RWPE2 (cell line): Measurements from ENCODE around the gene DNTTIP2.
"Not testable (repeated sequence)": the region's sequence is repeated elsewhere in the genome, so short reads cannot be mapped to it uniquely, and the experiment has no call there.

Experiments used
- ATAC-seq: fragments of 200-7000 bp; cut with Tn5 transposase; 3 replicates; pipeline ENCODE4 v1.9.1; 2021; ENCODE audit warnings: low read depth
- DNase-seq: peaks from one replicate; pipeline ENCODE4 v3.0.0-alpha.2; 2020; ENCODE audit warnings: low spot score
- H3K27ac ChIP-seq: fragments of 450-650 bp; 2 replicates; pipeline ENCODE4 v1.5.1; 2017; ENCODE audit warnings: mild to moderate bottlenecking; ENCODE audit not compliant: poor library complexity, severe bottlenecking
- H3K27me3 ChIP-seq: fragments of 250-450 bp; sonication (Bioruptor Pico); 2 replicates; pipeline ENCODE4 v1.5.1; 2021; ENCODE audit warnings: mild to moderate bottlenecking, moderate library complexity; ENCODE audit not compliant: insufficient read depth, poor library complexity, severe bottlenecking
- H3K36me3 ChIP-seq: fragments of 250-450 bp; sonication (Bioruptor Pico); 2 replicates; pipeline ENCODE4 v1.5.1; 2020; ENCODE audit warnings: low read depth, mild to moderate bottlenecking, moderate library complexity
- H3K4me1 ChIP-seq: fragments of 250-450 bp; sonication (Bioruptor Pico); 2 replicates; pipeline ENCODE4 v1.5.1; 2021; ENCODE audit warnings: mild to moderate bottlenecking, moderate library complexity; ENCODE audit not compliant: insufficient read depth, poor library complexity, severe bottlenecking
- H3K4me3 ChIP-seq: fragments of 250-450 bp; sonication (Bioruptor Pico); 2 replicates; pipeline ENCODE4 v1.5.1; 2021; ENCODE audit warnings: mild to moderate bottlenecking, moderate library complexity; ENCODE audit not compliant: severe bottlenecking
- H3K9me3 ChIP-seq: fragments of 250-450 bp; sonication (Bioruptor Pico); 2 replicates; pipeline ENCODE4 v1.5.1; 2021; ENCODE audit warnings: mild to moderate bottlenecking, moderate library complexity; ENCODE audit not compliant: severe bottlenecking
- TF ChIP-seq, protein P1 (sequence below): fragments of 450-650 bp; IDR thresholded peaks from one replicate; pipeline ENCODE4 v1.5.1; 2017; ENCODE audit warnings: mild to moderate bottlenecking, moderate library complexity; ENCODE audit not compliant: poor library complexity, severe bottlenecking

Gene DNTTIP2

DNA sequence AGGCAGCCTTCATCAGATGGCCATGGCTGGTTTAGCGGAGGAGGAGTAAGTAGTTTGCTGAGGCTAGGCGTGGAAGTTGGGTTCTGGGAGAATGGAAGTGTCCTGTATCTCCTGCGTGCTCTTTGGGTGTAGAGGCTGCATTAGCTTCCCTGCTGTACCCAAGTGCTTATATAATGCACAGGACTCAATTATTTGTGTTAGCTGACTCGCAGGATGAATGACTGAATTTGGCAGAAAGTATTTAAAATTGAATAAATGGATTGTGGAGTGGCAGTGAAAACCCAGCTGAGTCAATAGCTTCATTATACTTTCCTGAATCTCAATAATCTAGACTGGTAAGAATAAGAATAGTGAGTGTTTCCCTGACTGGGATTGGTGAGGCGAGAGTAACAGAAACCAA lies 13.8 kb downstream of the DNTTIP2 start:
- H3K27ac ChIP-seq = no peak overlapping the region
- no peaks in the 10 kb centered on the region for H3K4me1 ChIP-seq
- peaks cover 19% of the 10 kb centered on the region for H3K36me3 ChIP-seq
- DNase-seq (no peak), ATAC-seq (no peak)
- TF ChIP-seq, protein P1, sequence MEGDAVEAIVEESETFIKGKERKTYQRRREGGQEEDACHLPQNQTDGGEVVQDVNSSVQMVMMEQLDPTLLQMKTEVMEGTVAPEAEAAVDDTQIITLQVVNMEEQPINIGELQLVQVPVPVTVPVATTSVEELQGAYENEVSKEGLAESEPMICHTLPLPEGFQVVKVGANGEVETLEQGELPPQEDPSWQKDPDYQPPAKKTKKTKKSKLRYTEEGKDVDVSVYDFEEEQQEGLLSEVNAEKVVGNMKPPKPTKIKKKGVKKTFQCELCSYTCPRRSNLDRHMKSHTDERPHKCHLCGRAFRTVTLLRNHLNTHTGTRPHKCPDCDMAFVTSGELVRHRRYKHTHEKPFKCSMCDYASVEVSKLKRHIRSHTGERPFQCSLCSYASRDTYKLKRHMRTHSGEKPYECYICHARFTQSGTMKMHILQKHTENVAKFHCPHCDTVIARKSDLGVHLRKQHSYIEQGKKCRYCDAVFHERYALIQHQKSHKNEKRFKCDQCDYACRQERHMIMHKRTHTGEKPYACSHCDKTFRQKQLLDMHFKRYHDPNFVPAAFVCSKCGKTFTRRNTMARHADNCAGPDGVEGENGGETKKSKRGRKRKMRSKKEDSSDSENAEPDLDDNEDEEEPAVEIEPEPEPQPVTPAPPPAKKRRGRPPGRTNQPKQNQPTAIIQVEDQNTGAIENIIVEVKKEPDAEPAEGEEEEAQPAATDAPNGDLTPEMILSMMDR = no peak
- no peaks in the 10 kb centered on the region for H3K27me3 ChIP-seq
- H3K9me3 ChIP-seq = no peaks in the 10 kb centered on the region
- no peak overlapping the region for H3K4me3 ChIP-seq

DNA sequence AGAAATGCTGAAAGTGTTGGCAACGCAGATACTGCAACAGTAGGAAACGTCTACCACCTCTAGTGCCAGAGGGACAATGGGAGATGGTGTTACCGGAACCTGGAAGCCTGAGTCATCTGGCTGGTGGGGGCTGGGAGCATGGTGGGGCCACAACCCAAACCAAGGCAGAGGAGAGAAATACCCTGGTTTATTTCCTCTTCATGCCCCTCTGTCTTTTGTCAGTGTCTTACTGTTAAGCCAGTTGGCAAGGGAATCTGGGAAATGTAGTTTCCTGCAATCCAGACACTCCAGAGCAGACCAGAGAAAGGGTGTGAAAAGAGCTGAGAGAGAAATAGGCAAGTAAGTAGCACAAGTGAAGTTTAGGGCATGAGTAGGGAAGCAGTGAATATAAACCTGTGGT lies 14.8 kb downstream of the DNTTIP2 start:
- TF ChIP-seq, protein P1 = no peak
- no peak for ATAC-seq
- Histone ChIP-seq H3K9me3 (no peaks in the 10 kb centered on the region), H3K27ac (no peak overlapping the region), H3K4me1 (no peaks in the 10 kb centered on the region), H3K4me3 (no peak overlapping the region), H3K27me3 (no peaks in the 10 kb centered on the region), H3K36me3 (peaks cover 8% of the 10 kb centered on the region)
- no peak for DNase-seq

DNA sequence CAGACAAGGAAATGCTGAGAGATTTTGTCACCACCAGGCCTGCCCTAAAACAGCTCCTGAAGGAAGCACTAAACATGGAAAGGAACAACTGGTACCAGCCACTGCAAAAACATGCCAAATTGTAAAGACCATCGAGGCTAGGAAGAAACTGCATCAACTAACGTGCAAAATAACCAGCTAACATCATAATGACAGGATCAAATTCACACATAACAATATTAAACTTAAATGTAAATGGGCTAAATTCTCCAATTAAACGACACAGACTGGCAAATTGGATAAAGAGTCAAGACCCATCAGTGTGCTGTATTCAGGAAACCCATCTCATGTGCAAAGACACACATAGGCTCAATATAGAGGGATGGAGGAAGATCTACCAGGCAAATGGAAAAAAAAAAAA lies 21.4 kb downstream of the DNTTIP2 start:
- not testable (repeated sequence) for ATAC-seq, H3K27me3 ChIP-seq, H3K9me3 ChIP-seq, H3K27ac ChIP-seq, H3K4me1 ChIP-seq, DNase-seq, H3K4me3 ChIP-seq, H3K36me3 ChIP-seq

- H3K27ac ChIP-seq, ATAC-seq, H3K4me1 ChIP-seq, H3K4me3 ChIP-seq, DNase-seq, H3K27me3 ChIP-seq, H3K36me3 ChIP-seq, H3K9me3 ChIP-seq: not testable (repeated sequence)
These were observed 23.0 kb downstream of the DNTTIP2 start for GRCh38 chr1:93855983-93856382.

DNA sequence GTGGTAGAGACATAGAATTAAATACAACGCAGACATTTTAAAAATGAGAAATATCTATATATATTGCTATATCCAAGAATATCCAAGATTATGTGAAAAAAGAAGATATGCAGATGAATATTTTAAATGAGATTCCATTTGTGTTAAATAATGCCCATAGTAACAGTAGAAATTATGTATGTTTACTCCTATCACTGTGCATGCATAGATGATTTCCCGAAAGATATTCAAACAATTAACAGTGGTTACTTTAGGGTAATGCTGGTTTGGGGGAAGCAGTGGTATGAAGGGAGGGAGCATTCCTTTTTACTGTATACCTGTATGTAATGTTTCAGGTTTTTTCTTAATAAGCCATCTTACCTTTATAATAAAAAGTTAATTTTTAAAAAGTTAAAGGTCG lies 25.1 kb downstream of the DNTTIP2 start:
- TF ChIP-seq, protein P1 = no peak
- no peak overlapping the region for H3K27ac ChIP-seq
- DNase-seq (no peak), ATAC-seq (no peak)
- H3K4me1 ChIP-seq = no peaks in the 10 kb centered on the region
- no peaks in the 10 kb centered on the region for H3K9me3 ChIP-seq
- H3K36me3 ChIP-seq = no peaks in the 10 kb centered on the region
- no peak overlapping the region for H3K4me3 ChIP-seq
- no peaks in the 10 kb centered on the region for H3K27me3 ChIP-seq

DNA sequence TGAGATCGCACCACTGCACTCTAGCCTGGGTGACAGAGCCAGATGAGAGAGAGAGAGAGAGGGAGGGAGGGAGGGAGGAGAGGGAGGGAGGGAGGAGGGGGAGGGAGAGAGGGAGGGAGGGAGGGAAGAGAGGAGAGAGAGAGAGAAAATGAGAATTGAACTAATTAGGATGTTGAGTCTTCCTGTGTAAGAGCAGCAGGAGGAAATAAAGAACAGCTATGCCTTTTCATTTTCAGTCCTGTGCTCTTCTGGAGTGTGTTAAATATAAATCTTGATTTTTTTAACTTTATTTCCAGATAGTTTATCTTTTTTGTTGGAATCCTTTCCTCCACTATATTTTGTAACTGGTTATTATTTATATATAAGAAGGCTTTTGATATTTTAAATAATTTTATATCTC lies 27.1 kb downstream of the DNTTIP2 start:
- TF ChIP-seq, protein P1 = no peak
- ATAC-seq (no peak), DNase-seq (no peak)
- Histone ChIP-seq H3K4me1 (peaks cover 7% of the 10 kb centered on the region), H3K4me3 (no peak overlapping the region), H3K27ac (no peak overlapping the region), H3K36me3 (no peaks in the 10 kb centered on the region), H3K9me3 (no peaks in the 10 kb centered on the region), H3K27me3 (no peaks in the 10 kb centered on the region)
